Mucosa of descending colon (tissue), 3 donors: ENCODE results near the gene GOLGA3. TPM values are rescaled to one million over a fixed set of nuclear protein-coding genes. Genes with fewer than 3 reads are reported as not detected.

Experiments used
- ATAC-seq: fragments of 200-7000 bp; cut with Tn5 transposase; one replicate; pipeline ENCODE4 v1.9.1; 2020; ENCODE audit warnings: mild to moderate bottlenecking, moderate library complexity
- DNase-seq, 3 donors: peaks; one replicate each; pipeline ENCODE4 v3.0.0-alpha.2; 2020
- H3K36me3 ChIP-seq: fragments of 200-600 bp; one replicate; pipeline ENCODE4 v1.8.0; 2021; ENCODE audit warnings: low read depth, mild to moderate bottlenecking
- H3K4me1 ChIP-seq: fragments of 200-600 bp; one replicate; pipeline ENCODE4 v1.8.0; 2021; ENCODE audit warnings: low read depth, mild to moderate bottlenecking
- H3K4me3 ChIP-seq: fragments of 200-600 bp; one replicate; pipeline ENCODE4 v1.8.0; 2021; ENCODE audit warnings: mild to moderate bottlenecking
- H3K9me3 ChIP-seq: fragments of 200-600 bp; one replicate; pipeline ENCODE4 v1.8.0; 2021; ENCODE audit warnings: mild to moderate bottlenecking
- intact Hi-C, 2 donors: fragments of 100-400 bp; cut with DNase I in 1 of 2; cut with micrococcal nuclease in 1 of 2; formaldehyde crosslinking; loops; one replicate each; pipeline versions ENCODE4 v1.11.0 to v1.11.1; 2022; cut with DNase I, micrococcal nuclease
- total RNA-seq, 3 donors: library from RNA; stranded (reverse); fragmentation: NEBNext Ultra II Directional in 2 of 3; extraction: Animal tissue kit (Norgen Biotek cat#: 25700) in 2 of 3; gene quantifications; one replicate each; pipeline versions ENCODE4 v1.2.1 to v1.2.4, GENCODE V29; 2021 to 2023
- TF ChIP-seq, protein P1 (sequence below): fragments of 200-600 bp; IDR thresholded peaks from one replicate; pipeline ENCODE4 v1.8.0; 2022; ENCODE audit warnings: antibody characterized with exemption, mild to moderate bottlenecking
- donor health status: DM: no; HTN: no; CAD: no; lungs with moderate emphysema.
- donor health status: DM: no; HTN: no; CAD: no.
- donor health status: DM: no; HTN: yes; CAD: no.

Gene GOLGA3
- total RNA-seq, 3 donors from 2014 or later: 71.6 to 91.0 (median 89.6) TPM

- peaks cover 17% of the 10 kb centered on the region for H3K36me3 ChIP-seq
- intact Hi-C loops: no loop called here
- no peaks in the 10 kb centered on the region for H3K4me1 ChIP-seq
- no peak overlapping the region for H3K4me3 ChIP-seq
- TF ChIP-seq, protein P1, sequence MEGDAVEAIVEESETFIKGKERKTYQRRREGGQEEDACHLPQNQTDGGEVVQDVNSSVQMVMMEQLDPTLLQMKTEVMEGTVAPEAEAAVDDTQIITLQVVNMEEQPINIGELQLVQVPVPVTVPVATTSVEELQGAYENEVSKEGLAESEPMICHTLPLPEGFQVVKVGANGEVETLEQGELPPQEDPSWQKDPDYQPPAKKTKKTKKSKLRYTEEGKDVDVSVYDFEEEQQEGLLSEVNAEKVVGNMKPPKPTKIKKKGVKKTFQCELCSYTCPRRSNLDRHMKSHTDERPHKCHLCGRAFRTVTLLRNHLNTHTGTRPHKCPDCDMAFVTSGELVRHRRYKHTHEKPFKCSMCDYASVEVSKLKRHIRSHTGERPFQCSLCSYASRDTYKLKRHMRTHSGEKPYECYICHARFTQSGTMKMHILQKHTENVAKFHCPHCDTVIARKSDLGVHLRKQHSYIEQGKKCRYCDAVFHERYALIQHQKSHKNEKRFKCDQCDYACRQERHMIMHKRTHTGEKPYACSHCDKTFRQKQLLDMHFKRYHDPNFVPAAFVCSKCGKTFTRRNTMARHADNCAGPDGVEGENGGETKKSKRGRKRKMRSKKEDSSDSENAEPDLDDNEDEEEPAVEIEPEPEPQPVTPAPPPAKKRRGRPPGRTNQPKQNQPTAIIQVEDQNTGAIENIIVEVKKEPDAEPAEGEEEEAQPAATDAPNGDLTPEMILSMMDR: no peak
- no peaks in the 10 kb centered on the region for H3K9me3 ChIP-seq
- ATAC-seq: no peak
- DNase-seq: no peak
These were observed 88.4 kb downstream of the GOLGA3 start for GRCh38 chr12:132740313-132740646.

GRCh38 chr12:132739600-132740312, 88.9 kb downstream of the GOLGA3 start:
- no peaks in the 10 kb centered on the region for H3K4me1 ChIP-seq
- no peak overlapping the region for H3K4me3 ChIP-seq
- TF ChIP-seq, protein P1: no peak
- DNase-seq (peak in 1 of 3 donors; percentile 24), ATAC-seq (no peak)
- no peaks in the 10 kb centered on the region for H3K9me3 ChIP-seq
- intact Hi-C loops: no loop called here
- H3K36me3 ChIP-seq: peaks cover 22% of the 10 kb centered on the region

GRCh38 chr12:132736913-132737312, 91.8 kb downstream of the GOLGA3 start:
- H3K36me3 ChIP-seq: peaks cover 26% of the 10 kb centered on the region
- TF ChIP-seq, protein P1: no peak
- DNase-seq: peak in 1 of 3 donors; percentile 27
- H3K4me3 ChIP-seq: no peak overlapping the region
- intact Hi-C loops: no loop called here
- H3K9me3 ChIP-seq: no peaks in the 10 kb centered on the region
- no peak for ATAC-seq
- no peaks in the 10 kb centered on the region for H3K4me1 ChIP-seq

GRCh38 chr12:132736378-132736777, 92.3 kb downstream of the GOLGA3 start:
- intact Hi-C loops: no loop called here
- no peaks in the 10 kb centered on the region for H3K9me3 ChIP-seq
- no peaks in the 10 kb centered on the region for H3K4me1 ChIP-seq
- DNase-seq (peak in 1 of 3 donors; percentile 34), ATAC-seq (no peak)
- TF ChIP-seq, protein P1: no peak
- H3K36me3 ChIP-seq: peaks cover 22% of the 10 kb centered on the region
- no peak overlapping the region for H3K4me3 ChIP-seq

GRCh38 chr12:132735496-132735895, 93.2 kb downstream of the GOLGA3 start:
- Histone ChIP-seq H3K36me3 (peaks cover 19% of the 10 kb centered on the region), H3K9me3 (no peaks in the 10 kb centered on the region), H3K4me3 (no peak overlapping the region), H3K4me1 (no peaks in the 10 kb centered on the region)
- no peak for ATAC-seq
- peak in 1 of 3 donors; percentile 42 for DNase-seq
- intact Hi-C loops: no loop called here
- TF ChIP-seq, protein P1: no peak

- ATAC-seq: no peak
- TF ChIP-seq, protein P1: no peak
- no peaks in the 10 kb centered on the region for H3K4me1 ChIP-seq
- no peak overlapping the region for H3K4me3 ChIP-seq
- H3K36me3 ChIP-seq: peaks cover 19% of the 10 kb centered on the region
- intact Hi-C loops: no loop called here
- H3K9me3 ChIP-seq: no peaks in the 10 kb centered on the region
- peak in 1 of 3 donors; percentile 17 for DNase-seq
These were observed 94.5 kb downstream of the GOLGA3 start for GRCh38 chr12:132734206-132734605.
